HepG2 (cell line): ENCODE data around the gene SRC. TPM values are rescaled to one million over a fixed set of nuclear protein-coding genes. Genes with fewer than 3 reads are reported as not detected.

Experiments
- ATAC-seq: fragments of 200-7000 bp; cut with Tn5 transposase; 3 replicates; pipeline ENCODE4 v1.9.1; 2020; ENCODE audit warnings: mild to moderate bottlenecking, moderate library complexity
- BruUV-seq: library from RNA; stranded (reverse); fragments of 400-500 nt; replicated peaks from 2 replicates; lab custom pipeline; 2021; lab: Mats Ljungman, UMichigan
- CTCF ChIA-PET: fragments of 300-600 bp; formaldehyde crosslinking; extraction: SDS; loops from one replicate; lab custom pipeline; 2021; ENCODE audit warnings: low total read pairs, inconsistent platforms, low intra/inter-chr PET ratio; lab: Yijun Ruan, JAX
- POLR2A ChIA-PET: fragments of 350-600 bp; sonication (Branson Sonifier 250); formaldehyde crosslinking; loops from one replicate; lab custom pipeline; 2020; ENCODE audit warnings: antibody characterized with exemption, inconsistent platforms; lab: Yijun Ruan, JAX
- DNase-seq: peaks from one replicate; pipeline ENCODE4 v3.0.0-alpha.2; 2015; ENCODE audit warnings: low spot score
- FAIRE-seq: peaks from 3 replicates; lab custom pipeline; 2011; peaks lifted over from hg19 to GRCh38; lab: Jason Lieb, UNC
- H2AFZ ChIP-seq: one replicate; pipeline ENCODE4 v1.6.1; 2011; ENCODE audit warnings: low read length, inconsistent platforms
- H3K27ac ChIP-seq: fragments of 300-600 bp; 3 replicates; pipeline ENCODE4 v1.8.0; 2011; ENCODE audit warnings: mixed run types, mild to moderate bottlenecking, mixed read lengths, low read length, inconsistent platforms; ENCODE audit not compliant: insufficient read depth; ENCODE audit errors: extremely low read length
- H3K27me3 ChIP-seq, 2 experiments: fragments of 200-600 bp in 1 of 2; 2 replicates in 1 of 2; 3 replicates in 1 of 2; pipeline versions ENCODE4 v1.6.0 to v1.8.0; 2011; ENCODE audit warnings: low read length in 2 of 2, mild to moderate bottlenecking in 2 of 2, moderate library complexity in 2 of 2, inconsistent platforms in 1 of 2; ENCODE audit not compliant: insufficient read depth in 2 of 2, control insufficient read depth in 1 of 2
- H3K36me3 ChIP-seq, 2 experiments: fragments of 200-600 bp in 1 of 2; replicated peaks in 1 of 2; 2 replicates in 1 of 2; 3 replicates in 1 of 2; pipeline versions ENCODE4 v1.5.1 to v1.8.0; 2011; ENCODE audit warnings: low read length in 2 of 2, inconsistent platforms in 1 of 2; ENCODE audit not compliant: insufficient read depth in 2 of 2, control insufficient read depth in 1 of 2
- H3K4me1 ChIP-seq: 2 replicates; pipeline ENCODE4 v1.5.1; 2012; ENCODE audit warnings: low read length, inconsistent platforms; ENCODE audit not compliant: insufficient read depth
- H3K4me2 ChIP-seq: 2 replicates; pipeline ENCODE4 v1.6.0; 2011; ENCODE audit warnings: low read depth, low read length, inconsistent platforms
- H3K4me3 ChIP-seq, 3 experiments: fragments of 200-600 bp in 1 of 3; sonication (generic), shearing (Covaris generic) in 1 of 3; replicated peaks in 1 of 3; 2 replicates each; pipeline ENCODE4 v1.5.1; 2011 to 2016; ENCODE audit warnings: low read length in 3 of 3, inconsistent platforms in 2 of 3, low read depth in 2 of 3, mild to moderate bottlenecking in 2 of 3, control low read depth in 1 of 3, mixed read lengths in 1 of 3; ENCODE audit not compliant: insufficient read depth in 1 of 3
- H3K79me2 ChIP-seq: one replicate; pipeline ENCODE4 v1.6.1; 2011; ENCODE audit warnings: low read length, inconsistent platforms; ENCODE audit not compliant: insufficient read depth
- H3K9ac ChIP-seq: 2 replicates; pipeline ENCODE4 v1.6.0; 2011; ENCODE audit warnings: mild to moderate bottlenecking, low read depth, low read length, inconsistent platforms; ENCODE audit not compliant: insufficient read depth
- H3K9me3 ChIP-seq: 2 replicates; pipeline ENCODE4 v1.5.1; 2012; ENCODE audit warnings: mild to moderate bottlenecking, low read length
- H4K20me1 ChIP-seq: 2 replicates; pipeline ENCODE4 v1.6.0; 2011; ENCODE audit warnings: inconsistent platforms, mild to moderate bottlenecking, low read length, moderate library complexity; ENCODE audit not compliant: insufficient read depth
- ATF7 ChIP-seq, 2 experiments: fragments of 450-650 bp in 1 of 2; sonication (generic) in 1 of 2; formaldehyde crosslinking in 1 of 2; IDR thresholded peaks; 2 replicates each; pipeline versions ENCODE4 v1.4.0 to v1.6.1; 2016 to 2020; ENCODE audit warnings: antibody characterized with exemption in 1 of 2, mild to moderate bottlenecking in 1 of 2, missing genetic modification reagents in 1 of 2
- CEBPB ChIP-seq: IDR thresholded peaks from 2 replicates; pipeline ENCODE4 v1.6.1; 2011; ENCODE audit warnings: low read depth, low read length, improper control_type of control experiment, borderline replicate concordance
- DPF2 ChIP-seq: sonication (generic); formaldehyde crosslinking; IDR thresholded peaks from 2 replicates; pipeline ENCODE4 v1.4.0; 2020; ENCODE audit warnings: mild to moderate bottlenecking, low read depth, missing genetic modification reagents, borderline replicate concordance
- FOXM1 ChIP-seq: sonication (generic); formaldehyde crosslinking; IDR thresholded peaks from 2 replicates; pipeline ENCODE4 v1.5.0; 2020; ENCODE audit warnings: missing genetic modification reagents
- KDM6A ChIP-seq: IDR thresholded peaks from 2 replicates; pipeline ENCODE4 v1.6.1; 2016; ENCODE audit warnings: low read depth
- NR1H2 ChIP-seq: sonication (generic); formaldehyde crosslinking; IDR thresholded peaks from 2 replicates; pipeline ENCODE4 v1.8.1; 2022; ENCODE audit warnings: low read depth, missing genetic modification reagents, borderline replicate concordance
- NRL ChIP-seq: sonication (generic); formaldehyde crosslinking; IDR thresholded peaks from 2 replicates; pipeline ENCODE4 v1.5.0; 2020; ENCODE audit warnings: missing genetic modification reagents, mild to moderate bottlenecking, moderate library complexity, borderline replicate concordance
- POLR2G ChIP-seq: fragments of 200-400 bp; formaldehyde crosslinking; IDR thresholded peaks from 2 replicates; pipeline ENCODE4 v1.6.1; 2018; ENCODE audit warnings: mild to moderate bottlenecking, low read depth, low read length, moderate library complexity
- SKI ChIP-seq: fragments of 450-650 bp; IDR thresholded peaks from one replicate; pipeline ENCODE4 v1.6.1; 2018; ENCODE audit warnings: mild to moderate bottlenecking; ENCODE audit not compliant: partially characterized antibody
- ZFP90 ChIP-seq: sonication (generic); formaldehyde crosslinking; IDR thresholded peaks from 2 replicates; pipeline ENCODE4 v1.8.0; 2022; ENCODE audit warnings: missing genetic modification reagents, mild to moderate bottlenecking, inconsistent platforms, borderline replicate concordance
- ZNF160 ChIP-seq: sonication (generic); formaldehyde crosslinking; IDR thresholded peaks from 2 replicates; pipeline ENCODE4 v1.8.0; 2022; ENCODE audit warnings: mild to moderate bottlenecking, inconsistent platforms, missing genetic modification reagents
- ZNF33A ChIP-seq: sonication (generic); formaldehyde crosslinking; IDR thresholded peaks from 2 replicates; pipeline ENCODE4 v1.5.1; 2020; ENCODE audit warnings: missing genetic modification reagents, mild to moderate bottlenecking, moderate library complexity, borderline replicate concordance
- ZNF563 ChIP-seq: sonication (generic); formaldehyde crosslinking; IDR thresholded peaks from 2 replicates; pipeline ENCODE4 v1.8.0; 2022; ENCODE audit warnings: mild to moderate bottlenecking, moderate library complexity, missing genetic modification reagents
- ZNF570 ChIP-seq: sonication (generic); formaldehyde crosslinking; IDR thresholded peaks from 2 replicates; pipeline ENCODE4 v1.4.0; 2020; ENCODE audit warnings: mild to moderate bottlenecking, missing genetic modification reagents, borderline replicate concordance
- ZNF720 ChIP-seq: sonication (generic); formaldehyde crosslinking; IDR thresholded peaks from 2 replicates; pipeline ENCODE4 v1.4.0; 2020; ENCODE audit warnings: missing genetic modification reagents
- ZSCAN29 ChIP-seq: sonication (generic); formaldehyde crosslinking; conservative IDR thresholded peaks from 2 replicates; pipeline ENCODE4 v1.4.0; 2020; ENCODE audit warnings: mild to moderate bottlenecking, missing genetic modification reagents
- WGBS: methylation state at CpG from one replicate; pipeline ENCODE4 v1.1.6; 2017; ENCODE audit warnings: low lambda C conversion rate; 5-methylcytosine and 5-hydroxymethylcytosine counted together
- in situ Hi-C: cut with HindIII; loops from 2 replicates; pipeline ENCODE4 v1.10.0; 2017; ENCODE audit warnings: low pct_unique_long_range_greater_than_20kb; ENCODE audit not compliant: extremely low pct_ligation_motif_present
- intact Hi-C: fragments of 100-400 bp; cut with micrococcal nuclease; formaldehyde crosslinking; loops from one replicate; pipeline ENCODE4 v1.10.0; 2022; ENCODE audit not compliant: unreplicated experiment
- polyA plus RNA-seq, 8 experiments: library from polyadenylated mRNA; depleted of rRNA in 3 of 8; stranded (reverse) in 7 of 8; unstranded in 1 of 8; fragments of >200 nt; fragmentation: Illumina TruSeq in 4 of 8; extraction: Trizol in 4 of 8; gene quantifications; 2 replicates each; pipeline versions ENCODE4 v1.2.1 to v1.2.3, GENCODE V29; 2011 to 2016; ENCODE audit warnings: low read depth in 4 of 8, missing spikeins in 1 of 8, mixed read lengths in 1 of 8; ENCODE audit not compliant: insufficient read depth in 1 of 8
- total RNA-seq, 5 experiments: library from RNA; depleted of rRNA; stranded (reverse); fragments of >200 nt; fragmentation: Illumina TruSeq; extraction: Trizol; gene quantifications; 2 replicates each; pipeline ENCODE4 v1.2.3, GENCODE V29; 2016; ENCODE audit warnings: low read depth in 1 of 5
- TF ChIP-seq, protein P1 (sequence below): sonication (generic); formaldehyde crosslinking; IDR thresholded peaks from 2 replicates; pipeline ENCODE4 v1.5.1; 2020; ENCODE audit warnings: mild to moderate bottlenecking, missing genetic modification reagents, borderline replicate concordance

Gene SRC
- total and polyA plus RNA-seq, 2 of the 13 experiments (the other 11 are each of a cell fraction or from before 2014, with no cell fraction given), result 54.7 to 192 TPM

DNA sequence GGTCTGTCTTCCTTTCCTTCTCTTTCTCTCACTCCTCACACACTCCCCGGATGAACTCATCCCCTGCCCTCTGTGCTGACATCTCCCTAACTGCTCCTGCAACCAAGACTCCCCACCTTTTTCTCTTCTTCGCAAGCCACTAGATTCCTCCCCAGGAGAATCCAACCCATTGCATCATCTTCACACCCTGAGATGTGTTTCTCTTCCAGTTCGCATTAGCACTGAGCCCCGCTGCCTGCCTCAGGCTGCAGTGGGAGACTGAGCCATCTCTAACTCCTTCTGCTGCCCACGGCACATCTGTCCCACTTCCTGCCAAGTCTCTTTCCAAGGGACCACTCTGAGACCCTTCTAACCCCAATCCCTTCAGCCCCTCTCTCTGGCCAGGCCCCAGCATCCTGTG lies 107.9 kb downstream of the SRC start:
- H3K4me1 ChIP-seq, result 0 out of 2 replicates have a peak, but pooled peaks cover 9% of the 10 kb centered on the region
- H3K27me3 ChIP-seq, result peaks cover 2% of the 10 kb centered on the region in 2 experiments; a peak in 1 of 5 replicates
- TF ChIP-seq CEBPB, result peak; percentile 60; the same call in 1 of the 2 replicates
- TF ChIP-seq POLR2G, result no peak
- TF ChIP-seq ATF7 (IDR thresholded peaks at IDR 0.05), result peak; percentile 77
- no peak for TF ChIP-seq ATF7 (CRISPR knock-in tag; IDR thresholded peaks at IDR 0.05)
- no peak for TF ChIP-seq NR1H2 (CRISPR knock-in tag)
- no peak overlapping the region for H3K4me2 ChIP-seq
- no peak overlapping the region for H3K4me3 ChIP-seq
- POLR2A ChIA-PET, result no interaction called here
- H3K79me2 ChIP-seq, result no peaks in the 10 kb centered on the region
- H3K9me3 ChIP-seq, result 0 out of 2 replicates have a peak, but pooled peaks cover 4% of the 10 kb centered on the region
- BruUV-seq, result no TSS peak
- no peaks in the 10 kb centered on the region for H3K36me3 ChIP-seq
- CTCF ChIA-PET, result no interaction called here
- ATAC-seq (no peak), DNase-seq (no peak), FAIRE-seq (no peak)
- H3K9ac ChIP-seq, result no peak overlapping the region
- no peak overlapping the region for H2AFZ ChIP-seq
- H4K20me1 ChIP-seq, result no peaks in the 10 kb centered on the region
- in situ Hi-C loops (no loop called here), intact Hi-C loops (no loop called here)
- 26% methylated on average over 5 of the region's 5 CpGs for WGBS
- H3K27ac ChIP-seq, result no peak overlapping the region

DNA sequence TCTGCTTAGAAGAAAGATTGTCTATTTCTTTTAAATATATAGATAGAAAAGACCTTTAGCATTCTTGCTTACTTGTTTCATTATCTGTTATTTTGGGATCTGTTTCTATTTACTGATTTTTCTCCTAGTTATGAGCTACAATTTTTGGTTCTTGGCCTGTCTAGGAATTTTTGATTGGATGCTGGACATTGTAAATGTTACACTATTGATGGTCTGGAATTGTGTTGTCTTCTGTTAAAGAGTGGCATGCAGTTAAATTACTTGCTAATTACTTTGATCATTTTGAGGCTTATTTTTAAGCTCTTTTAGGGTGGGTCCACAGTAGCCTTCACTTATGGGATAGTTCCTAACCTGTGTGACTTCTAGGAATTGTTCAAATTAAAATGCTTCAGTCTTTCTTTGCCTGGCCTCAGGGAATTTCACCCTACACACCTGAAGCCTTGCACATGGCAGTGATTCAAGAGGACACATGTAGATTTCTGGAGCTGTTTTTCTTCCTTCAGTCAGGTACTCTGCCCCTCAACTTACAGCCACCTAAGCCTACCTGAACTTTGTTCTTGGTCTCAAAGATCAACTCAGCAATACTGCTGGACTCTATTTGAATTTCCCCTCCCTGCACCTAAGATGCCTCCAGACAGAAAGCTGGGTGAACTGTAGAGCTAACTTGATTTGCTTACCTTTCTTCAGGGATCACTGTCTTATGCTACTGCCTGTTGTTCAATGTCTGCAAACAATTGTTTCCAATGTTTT lies 108.9 kb downstream of the SRC start:
- H3K4me3 ChIP-seq, result no peak overlapping the region
- H3K9ac ChIP-seq, result no peak overlapping the region
- H3K79me2 ChIP-seq, result no peaks in the 10 kb centered on the region
- ChIA-PET POLR2A (no interaction called here), CTCF (no interaction called here)
- FAIRE-seq (no peak), DNase-seq (no peak), ATAC-seq (no peak)
- H3K4me1 ChIP-seq, result 0 out of 2 replicates have a peak, but pooled peaks cover 9% of the 10 kb centered on the region
- 0 out of 2 replicates have a peak, but pooled peaks cover 4% of the 10 kb centered on the region for H3K9me3 ChIP-seq
- no peak overlapping the region for H3K27ac ChIP-seq
- intact Hi-C loops, result no loop called here
- H3K36me3 ChIP-seq, result no peaks in the 10 kb centered on the region
- in situ Hi-C loops, result no loop called here
- peaks cover 0 to 2% of the 10 kb centered on the region in 2 experiments; a peak in 1 of 5 replicates for H3K27me3 ChIP-seq
- H4K20me1 ChIP-seq, result no peaks in the 10 kb centered on the region
- no TSS peak for BruUV-seq
- no peak overlapping the region for H3K4me2 ChIP-seq
- no peak overlapping the region for H2AFZ ChIP-seq
- no peak for TF ChIP-seq KDM6A (CRISPR knock-in tag)
- TF ChIP-seq ZNF570 (CRISPR knock-in tag), result no peak
- no peak for TF ChIP-seq ZNF720 (CRISPR knock-in tag)
- no peak for TF ChIP-seq DPF2 (CRISPR knock-in tag)
- TF ChIP-seq ZSCAN29, result no peak
- TF ChIP-seq NRL, result no peak
- no peak for TF ChIP-seq ZNF563 (CRISPR knock-in tag)
- TF ChIP-seq, protein P1, sequence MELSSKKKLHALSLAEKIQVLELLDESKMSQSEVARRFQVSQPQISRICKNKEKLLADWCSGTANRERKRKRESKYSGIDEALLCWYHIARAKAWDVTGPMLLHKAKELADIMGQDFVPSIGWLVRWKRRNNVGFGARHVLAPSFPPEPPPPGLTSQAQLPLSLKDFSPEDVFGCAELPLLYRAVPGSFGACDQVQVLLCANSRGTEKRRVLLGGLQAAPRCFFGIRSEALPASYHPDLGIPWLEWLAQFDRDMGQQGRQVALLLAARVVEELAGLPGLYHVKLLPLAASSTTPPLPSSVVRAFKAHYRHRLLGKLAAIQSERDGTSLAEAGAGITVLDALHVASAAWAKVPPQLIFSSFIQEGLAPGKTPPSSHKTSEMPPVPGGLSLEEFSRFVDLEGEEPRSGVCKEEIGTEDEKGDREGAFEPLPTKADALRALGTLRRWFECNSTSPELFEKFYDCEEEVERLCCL (CRISPR knock-in tag), result no peak
- no peak for TF ChIP-seq ZNF33A (CRISPR knock-in tag)
- TF ChIP-seq ZFP90 (CRISPR knock-in tag), result no peak
- no peak for TF ChIP-seq FOXM1 (CRISPR knock-in tag)
- no peak for TF ChIP-seq SKI
- no peak for TF ChIP-seq ZNF160
